Iris pigment epithelial cell (primary cell): ENCODE results near the gene CHAC2.
"Not testable (repeated sequence)": the region's sequence is repeated elsewhere in the genome, so short reads cannot be mapped to it uniquely, and the experiment has no call there.

Source experiments
- DNase-seq: peaks from one replicate; pipeline ENCODE4 v3.0.0-alpha.2; 2011; ENCODE audit warnings: low read depth

Gene CHAC2

DNA sequence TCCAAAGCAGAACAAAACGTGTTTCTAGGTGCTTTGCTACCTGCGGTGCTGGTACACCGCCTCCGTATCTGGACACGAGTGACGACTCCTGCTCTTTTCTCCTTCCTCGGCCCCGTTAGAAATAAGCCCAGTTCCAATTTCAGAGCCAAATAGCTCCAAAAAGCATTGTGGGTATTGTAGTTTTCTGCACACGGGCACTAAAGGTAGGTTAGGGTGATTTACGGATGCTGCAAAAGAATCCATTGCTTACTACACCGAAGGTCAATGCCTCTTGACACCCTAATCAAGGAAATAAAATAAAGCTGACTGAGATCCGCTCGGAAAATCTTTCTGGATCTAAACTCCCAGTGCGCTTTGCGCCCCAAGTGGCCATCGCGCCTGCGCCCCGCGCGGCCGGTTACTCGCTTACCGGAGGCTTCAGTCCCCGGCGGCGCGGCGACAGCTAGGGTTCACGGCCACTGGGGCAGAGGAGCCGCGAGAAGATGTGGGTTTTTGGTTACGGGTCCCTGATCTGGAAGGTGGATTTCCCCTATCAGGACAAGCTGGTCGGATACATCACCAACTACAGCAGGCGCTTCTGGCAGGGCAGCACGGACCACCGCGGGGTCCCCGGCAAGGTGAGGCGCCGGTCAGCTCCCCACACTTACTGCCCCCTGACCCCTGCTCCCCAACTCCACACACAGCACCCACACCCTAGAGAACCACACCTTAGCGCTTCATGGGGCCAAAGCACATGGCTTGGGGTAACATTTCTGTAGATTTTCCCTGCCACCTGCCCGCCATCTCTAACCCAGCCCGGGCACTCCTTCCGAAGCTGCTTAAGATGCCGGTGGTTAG is at the start of gene CHAC2:
TSS of gene CHAC2 (plus strand) at position 400 of the 837 bp plus-strand sequence. CDS start at position 483, 83 bp downstream.
- peak; percentile 83 for DNase-seq

DNA sequence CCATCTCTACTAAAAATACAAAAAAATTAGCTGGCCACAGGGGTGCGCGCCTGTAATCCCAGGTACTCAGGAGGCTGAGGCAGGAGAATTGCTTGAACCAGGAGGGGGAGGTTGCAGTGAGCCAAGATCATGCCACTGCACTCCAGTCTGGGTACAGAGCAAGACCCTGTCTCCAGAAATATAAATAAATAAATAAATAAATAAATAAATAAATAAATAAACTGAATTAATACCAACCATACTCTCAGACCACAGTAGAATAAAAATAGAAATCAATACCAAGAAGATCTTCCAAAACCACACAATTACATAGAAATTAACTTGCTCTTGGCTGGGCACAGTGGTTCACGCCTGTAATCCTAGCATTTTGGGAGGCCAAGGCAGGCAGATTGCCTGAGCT is 46.7 kb upstream of the CHAC2 start:
- DNase-seq, result not testable (repeated sequence)

DNA sequence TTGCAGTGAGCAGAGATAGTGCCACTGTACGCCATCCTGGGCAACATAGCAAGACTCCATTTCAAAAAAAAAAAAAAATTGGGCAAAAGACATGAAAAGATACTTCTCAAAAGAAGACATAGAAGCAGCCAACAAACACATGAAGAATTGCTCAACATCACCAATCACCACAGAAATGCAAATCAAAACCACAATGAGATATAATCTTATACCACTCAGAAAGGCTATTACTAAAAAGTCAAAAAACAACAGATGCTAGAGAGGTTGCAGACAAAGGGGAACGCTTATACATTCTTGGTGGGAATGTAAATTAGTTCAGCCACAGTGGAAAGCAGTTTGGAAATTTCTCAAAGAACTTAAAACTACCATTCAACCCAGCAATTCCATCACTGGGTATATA is 43.1 kb upstream of the CHAC2 start:
- peak; percentile 82 for DNase-seq

DNA sequence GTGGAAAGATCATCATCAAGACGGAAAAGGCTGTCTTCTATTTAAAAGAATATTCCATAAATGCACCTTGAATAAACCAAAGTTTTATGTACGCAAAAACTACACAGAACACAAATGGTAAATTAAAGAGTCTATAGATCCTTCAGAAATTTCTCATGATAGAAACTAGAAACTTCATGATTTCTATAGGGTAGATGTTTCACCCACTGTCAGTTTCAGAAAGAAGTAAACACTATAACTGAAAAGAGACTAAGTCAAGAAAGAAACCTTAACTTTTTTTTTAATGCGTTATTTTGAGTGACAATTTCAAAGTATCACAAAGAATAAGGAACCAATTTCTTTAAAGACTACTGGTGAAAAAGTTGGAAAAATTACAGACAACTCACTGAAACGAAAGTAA is 41.9 kb upstream of the CHAC2 start:
- DNase-seq, result no peak

DNA sequence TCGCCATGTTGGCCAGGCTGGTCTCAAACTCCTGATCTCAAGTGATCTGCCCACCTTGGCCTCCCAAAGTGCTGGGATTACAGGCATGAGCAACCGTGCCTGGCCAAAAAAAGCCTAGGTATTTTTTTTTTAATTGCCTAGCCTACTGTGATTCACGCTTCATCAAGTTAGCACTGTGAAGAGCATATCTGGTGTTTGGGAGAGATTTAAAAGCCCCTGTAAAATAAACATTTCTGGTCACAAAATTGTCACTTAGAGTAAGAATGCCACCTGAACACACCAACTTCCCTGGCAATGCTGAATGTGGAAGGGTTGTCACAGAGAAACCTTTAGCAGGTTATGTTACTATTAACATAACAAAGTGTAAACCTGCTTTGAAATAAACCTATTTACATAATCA is 39.7 kb upstream of the CHAC2 start:
- DNase-seq, result no peak

DNA sequence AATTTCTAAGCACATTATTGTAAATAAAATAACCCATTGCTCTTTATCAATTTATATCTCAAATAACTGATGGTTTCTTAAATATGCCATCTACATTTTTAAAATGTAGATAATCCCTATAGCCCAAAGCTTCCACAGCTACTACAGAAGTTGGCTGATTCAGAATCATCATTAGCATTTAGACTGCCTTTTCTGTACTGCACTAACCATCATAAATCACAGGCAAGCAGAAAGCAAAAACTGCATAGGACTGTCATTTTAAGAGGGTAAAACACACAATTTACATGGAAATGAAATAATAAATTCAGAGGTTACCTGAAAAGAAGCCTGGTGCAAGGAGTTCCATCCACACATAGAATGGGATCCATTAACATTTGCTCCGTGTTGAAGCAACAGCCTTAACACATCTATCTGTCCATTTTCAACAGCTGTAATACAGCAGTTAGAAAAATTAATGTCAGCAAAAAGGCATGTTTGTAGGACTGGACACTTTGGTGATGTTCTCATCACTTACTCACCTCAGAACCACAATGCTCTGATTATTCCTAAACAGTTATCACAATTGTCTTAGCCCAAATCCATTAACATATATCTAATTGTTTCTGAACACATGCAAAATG is 38.4 kb upstream of the CHAC2 start:
- DNase-seq, result no peak

DNA sequence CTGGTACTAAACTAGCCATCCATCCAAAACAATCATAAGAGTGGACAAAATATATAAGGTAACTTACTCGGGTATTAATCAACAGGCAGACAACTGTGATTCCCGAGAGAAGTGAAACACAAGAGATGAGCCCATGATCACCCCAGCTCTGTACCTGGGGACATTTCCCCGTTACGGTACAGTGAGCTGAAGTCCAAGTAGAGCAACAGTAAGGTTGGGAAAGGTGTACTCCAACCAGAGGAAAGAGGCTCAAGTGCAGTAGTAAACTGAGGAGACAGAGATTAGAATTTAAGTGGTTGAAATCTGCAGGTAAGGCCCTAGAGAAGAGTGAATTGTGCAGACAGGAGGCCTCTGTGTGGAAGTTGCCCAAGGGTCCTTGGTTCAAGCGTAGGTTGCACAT is 30.5 kb upstream of the CHAC2 start:
- no peak for DNase-seq

DNA sequence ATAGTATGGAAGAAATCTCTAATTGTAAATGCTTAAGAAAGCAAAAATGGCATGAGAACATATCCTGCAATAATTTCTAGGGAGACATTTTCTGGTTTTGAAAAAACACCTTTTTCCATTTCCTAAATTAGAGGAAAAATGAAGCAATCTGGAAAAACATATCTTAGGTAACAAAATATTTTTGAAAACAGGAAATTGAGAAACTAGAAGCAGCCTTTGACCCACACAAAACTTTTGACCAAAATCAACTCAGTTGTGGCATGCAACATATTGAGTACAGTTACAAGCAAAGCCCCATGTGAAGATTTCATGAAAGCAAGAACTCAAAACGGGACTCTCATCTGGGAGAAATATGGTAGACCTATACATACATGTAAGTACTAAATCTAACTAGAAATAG is 28.6 kb upstream of the CHAC2 start:
- DNase-seq, result peak; percentile 5

DNA sequence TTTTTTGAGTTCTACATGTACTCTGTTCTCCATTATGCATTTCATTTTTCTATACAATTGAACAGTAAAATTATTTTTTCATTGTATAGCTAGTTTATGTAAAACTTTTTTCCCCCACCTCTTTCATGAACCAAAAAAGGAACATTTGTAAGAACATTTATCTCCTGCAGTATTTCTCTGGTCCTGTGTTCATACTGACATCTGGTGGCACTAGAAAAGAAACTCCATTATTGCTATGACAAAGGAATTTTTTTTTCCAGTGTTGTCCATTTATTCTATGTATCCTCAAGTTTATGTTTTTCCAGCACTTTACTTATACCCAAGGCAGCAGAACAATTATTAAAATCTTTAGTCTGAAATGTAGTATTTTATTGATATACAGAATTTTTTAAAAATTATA is 27.4 kb upstream of the CHAC2 start:
- DNase-seq, result peak; percentile 55

DNA sequence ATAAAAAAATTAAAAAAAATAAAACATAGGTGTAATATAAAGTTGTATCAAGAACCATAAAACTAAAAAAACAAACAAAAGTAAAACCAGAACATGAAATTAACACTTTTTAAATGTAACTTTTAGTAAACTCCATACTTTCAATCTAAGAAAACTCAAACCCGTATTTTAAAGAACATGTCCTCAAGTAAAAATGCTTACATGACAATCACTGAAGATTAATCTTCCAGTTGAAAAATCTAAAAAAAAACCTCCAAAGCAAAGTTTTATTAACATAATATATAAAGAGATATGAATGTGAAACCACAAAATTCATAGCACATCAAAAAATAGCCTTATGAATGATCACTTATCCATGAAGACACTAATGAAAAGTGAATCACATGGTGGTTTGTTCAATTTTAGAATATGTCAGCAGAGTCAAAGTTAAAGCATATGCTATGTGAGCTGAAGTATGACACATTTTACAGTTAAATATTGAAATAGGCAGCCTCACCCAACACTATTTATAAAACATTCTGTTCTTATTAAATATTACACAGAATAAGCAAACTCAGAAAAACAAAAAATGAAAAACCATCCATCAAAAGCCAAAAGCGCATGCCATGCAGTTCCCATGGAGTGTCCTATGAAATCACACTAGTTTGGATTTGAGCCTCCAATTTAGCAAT is 23.1 kb upstream of the CHAC2 start:
- no peak for DNase-seq

DNA sequence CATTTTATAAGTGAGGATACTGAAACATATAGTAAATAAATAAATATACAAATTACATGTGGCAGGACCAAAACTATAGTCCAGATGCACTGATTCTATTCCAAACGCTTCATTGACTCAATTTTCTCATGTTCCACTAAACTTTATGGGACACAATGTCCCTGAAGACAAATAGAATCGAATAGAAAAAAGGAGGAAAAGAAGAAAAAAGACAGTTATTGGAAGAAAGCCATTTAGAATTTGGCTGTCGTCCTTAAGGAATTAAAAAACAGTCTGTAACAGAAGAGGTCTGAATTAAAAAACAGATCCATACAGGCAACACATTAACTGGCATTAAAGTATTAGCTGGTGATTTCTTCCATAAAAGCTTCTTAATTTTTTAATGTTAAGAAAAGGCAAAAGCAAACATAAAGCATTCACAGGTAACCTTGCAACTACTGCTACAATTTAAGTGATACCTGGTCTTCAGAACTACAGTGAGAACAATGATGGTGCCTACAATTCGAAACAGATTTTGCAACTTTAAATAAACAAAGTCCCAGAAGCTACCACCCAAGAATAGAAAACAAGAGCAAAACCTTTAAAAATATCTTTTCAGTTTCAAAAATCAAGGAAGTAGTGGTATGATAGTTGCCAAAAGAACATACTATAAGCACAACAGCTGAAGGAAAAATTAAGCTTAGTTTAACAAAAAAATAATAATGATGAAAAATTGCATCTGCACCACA is 17.4 kb upstream of the CHAC2 start:
- DNase-seq, result no peak

DNA sequence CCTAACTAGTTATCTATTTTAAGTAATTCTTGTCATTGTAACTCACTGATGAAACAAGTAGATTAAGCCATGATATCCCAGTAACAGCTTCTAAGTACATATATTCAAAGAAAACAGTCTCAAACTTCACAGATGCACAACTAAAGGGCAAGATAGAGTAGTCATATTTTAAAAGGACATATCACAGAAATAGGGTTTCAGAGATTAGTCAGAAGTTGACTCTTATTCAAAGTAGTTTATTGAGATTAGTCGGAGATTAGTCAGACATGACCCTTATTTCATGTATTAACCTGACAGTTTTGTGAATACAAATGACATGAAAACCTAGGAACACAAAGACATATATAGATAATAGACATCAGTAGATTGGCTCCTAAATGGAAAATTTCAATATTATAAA is 15.9 kb upstream of the CHAC2 start:
- peak; percentile 49 for DNase-seq

DNA sequence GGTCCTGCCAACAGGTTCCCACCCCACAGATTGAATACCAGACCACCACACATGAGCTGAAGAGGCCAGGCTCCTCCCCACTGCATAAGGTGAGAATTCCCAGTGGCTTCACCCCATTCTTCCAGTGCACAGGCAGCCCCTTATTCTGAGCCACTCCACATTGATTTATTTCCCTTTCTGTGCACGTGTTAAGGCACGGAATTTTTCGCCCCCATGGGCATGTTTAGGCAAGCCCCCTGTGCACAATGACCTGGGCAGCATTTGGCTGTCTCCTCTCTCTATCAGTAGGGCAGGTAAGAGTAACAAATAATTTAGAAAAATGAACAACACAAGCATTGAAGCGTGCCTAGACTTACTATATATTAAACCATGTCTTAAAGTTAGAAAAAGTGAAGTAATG is 15.2 kb upstream of the CHAC2 start:
- DNase-seq, result no peak

DNA sequence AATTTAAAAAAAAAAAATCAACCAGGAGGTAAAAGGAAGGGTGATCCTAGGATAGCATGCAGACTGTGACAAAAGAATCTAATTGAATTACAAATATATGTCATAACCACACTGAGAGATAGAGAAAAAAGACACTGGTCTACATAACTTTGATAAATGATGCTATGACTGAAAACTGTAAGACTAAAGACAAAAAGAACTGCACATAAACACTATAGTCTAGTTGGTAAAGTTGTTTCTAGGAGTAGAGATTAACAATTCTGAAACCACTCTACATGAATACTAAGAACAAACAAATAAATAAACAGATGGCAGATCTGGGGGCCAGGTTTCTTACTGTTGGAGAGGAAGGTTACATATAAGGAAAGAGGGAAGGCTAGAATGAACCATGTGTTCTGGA is 14.6 kb upstream of the CHAC2 start:
- no peak for DNase-seq

DNA sequence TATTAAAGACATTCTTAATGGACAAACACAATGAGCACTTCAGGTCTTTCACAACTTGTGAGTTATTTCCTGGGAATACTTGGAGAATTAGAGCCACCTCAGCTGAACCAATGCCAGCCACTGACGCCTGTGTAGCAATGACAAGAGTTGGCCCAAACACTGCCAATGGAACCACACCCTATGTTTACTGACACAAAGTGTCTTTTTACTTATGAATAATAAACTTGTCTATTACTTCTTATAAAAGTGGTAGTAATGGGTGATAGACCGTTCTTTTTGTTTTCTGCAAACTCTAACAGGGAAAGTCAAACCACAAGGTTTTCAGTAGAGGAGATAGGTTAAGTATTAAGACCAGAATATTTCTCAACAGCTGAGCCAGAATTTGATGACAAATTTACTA is 12.5 kb upstream of the CHAC2 start:
- peak; percentile 22 for DNase-seq

DNA sequence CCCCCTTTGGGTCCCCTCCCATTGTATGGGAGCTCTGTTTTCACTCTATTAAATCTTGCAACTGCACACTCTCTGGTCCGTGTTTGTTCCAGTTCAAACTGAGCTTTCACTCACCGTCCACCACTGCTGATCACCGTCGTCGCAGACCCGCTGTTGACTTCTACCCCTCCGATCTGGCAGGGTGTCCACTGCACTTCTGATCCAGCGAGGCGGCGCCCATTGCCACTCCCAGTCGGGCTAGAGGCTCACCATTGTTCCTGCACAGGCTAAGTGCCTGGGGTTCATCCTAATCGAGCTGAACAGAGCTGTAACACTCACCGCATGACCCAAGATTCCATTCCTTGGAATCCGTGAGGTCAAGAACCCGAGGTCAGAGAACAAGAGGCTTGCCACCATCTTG is 11.0 kb upstream of the CHAC2 start:
- no peak for DNase-seq

DNA sequence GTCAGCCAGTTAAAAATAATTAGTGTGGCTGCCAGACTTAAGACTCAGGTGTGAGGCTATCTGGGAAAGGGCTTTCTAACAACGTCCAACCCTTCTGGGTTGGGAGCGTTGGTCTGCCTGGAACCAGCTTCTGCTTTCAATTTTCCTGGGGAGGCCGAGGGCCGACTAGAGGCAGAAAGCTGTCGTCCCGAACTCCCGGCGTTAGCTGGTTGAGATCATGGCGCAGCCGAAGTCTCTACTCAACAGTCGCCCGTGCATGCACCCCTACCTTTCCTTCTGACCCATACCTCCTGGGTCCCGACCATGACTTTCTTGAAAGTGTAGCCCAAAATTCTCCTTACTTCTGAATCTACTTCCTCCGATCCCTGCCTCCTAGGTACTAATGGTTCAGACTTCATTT is 10.4 kb upstream of the CHAC2 start:
- not testable (repeated sequence) for DNase-seq

DNA sequence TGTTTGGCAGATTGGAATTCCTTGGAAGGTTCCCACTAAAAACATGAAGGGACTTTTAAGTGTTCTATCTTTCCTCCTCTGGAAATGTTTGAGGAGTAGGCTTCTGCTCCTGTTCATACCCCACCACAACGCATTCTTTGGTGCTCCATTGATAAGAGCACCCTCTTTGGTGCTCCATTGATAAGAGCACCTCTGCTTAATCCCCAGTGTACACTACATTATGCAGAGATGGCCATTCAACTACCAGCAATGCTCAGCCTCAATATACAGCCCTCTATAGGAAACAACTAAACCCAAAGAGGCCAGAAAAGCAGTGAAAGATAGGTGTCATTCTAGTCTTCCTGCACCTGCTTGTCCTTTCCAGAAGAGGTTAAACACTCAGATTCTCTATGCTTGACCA is 1.8 kb upstream of the CHAC2 start:
- DNase-seq, result no peak

DNA sequence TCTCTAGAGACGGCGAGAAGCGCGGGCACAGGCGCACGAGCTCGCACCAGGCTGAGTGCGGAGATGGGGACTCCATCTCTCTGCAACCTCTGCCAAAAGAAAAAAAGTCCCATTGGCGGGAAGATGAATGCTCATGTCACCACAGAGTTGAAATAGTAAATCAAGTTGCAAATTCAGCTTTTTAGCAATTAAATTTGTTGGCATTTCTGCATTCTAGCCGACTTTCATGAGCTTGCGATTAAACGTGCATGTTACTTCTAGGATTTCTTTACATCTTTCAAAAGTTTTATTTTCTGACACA is 588 bp downstream of the CHAC2 start:
- DNase-seq, result no peak

DNA sequence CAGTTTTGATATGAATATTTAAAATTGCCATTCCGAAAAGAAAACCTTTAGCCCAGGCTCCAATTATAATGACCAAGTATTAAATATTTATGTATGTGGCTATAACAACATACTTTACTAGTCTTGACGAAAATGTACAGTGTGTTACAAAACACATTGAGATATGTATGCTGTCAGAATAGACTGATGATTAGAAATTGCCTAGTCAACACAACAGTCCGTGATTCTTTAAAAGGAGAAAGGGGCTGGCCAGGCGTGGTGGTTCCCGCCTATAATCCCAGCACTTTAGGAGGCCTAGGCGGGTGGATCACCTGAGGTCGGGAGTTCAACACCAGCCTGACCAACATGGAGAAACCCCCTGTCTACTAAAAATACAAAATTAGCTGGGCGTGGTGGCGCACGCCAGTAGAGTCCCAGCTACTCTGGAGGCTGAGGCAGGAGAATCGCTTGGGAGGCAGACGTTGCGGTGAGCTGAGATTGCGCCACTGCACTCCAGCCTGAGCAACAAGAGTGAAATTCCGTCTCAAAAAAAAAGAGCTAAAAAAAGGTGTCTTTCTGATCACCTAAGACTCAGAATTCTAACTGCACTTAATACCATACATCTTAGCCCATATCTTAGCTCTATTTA is 1.8 kb downstream of the CHAC2 start:
- DNase-seq, result no peak

DNA sequence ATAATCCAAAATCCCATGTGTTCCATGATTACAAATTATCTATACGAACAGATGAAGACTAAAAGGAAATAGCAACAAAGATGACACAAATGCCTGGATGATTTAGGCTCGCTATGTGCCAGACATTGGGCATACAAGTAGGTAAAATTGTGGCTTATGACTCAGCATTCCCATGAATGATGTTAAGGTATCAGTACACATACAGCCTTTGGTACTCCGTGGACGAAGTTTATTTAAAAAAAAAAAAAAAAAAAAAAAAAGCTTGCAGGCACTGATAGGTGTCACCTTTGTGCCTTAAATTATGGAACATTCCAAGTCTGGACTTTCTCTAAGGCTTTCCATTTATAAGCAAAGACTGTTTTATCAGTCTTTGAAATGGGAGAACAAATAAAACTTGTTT is 2.7 kb downstream of the CHAC2 start:
- no peak for DNase-seq

DNA sequence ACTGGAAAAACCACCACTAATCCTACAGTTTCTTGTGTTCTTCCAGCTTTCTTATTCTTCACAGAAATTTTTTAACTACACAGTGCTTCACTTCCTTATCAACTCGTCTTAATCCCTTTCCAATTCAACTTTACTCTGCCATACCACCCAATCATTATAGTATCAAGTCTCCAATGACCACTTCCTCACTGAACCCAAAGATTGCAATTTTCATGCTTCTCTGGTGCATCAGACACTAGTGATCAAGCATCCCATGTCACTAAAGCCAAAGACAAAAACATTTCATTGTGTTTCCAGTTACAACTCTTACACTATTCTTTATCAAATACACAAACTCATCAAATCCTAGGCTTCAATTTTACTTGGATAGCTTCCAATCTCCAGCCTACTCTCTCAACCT is 9.5 kb downstream of the CHAC2 start:
- no peak for DNase-seq
